Keratinocyte (primary cell): ENCODE measurements around the gene WNT9A.

Source experiments
- CTCF ChIP-seq, 3 experiments: IDR thresholded peaks in 1 of 3; conservative IDR thresholded peaks in 1 of 3; optimal IDR thresholded peaks in 1 of 3; 2 replicates in 2 of 3; 3 replicates in 1 of 3; pipeline versions ENCODE3 to v1.5.1; 2011; ENCODE audit warnings: low read length in 3 of 3, mild to moderate bottlenecking in 3 of 3, moderate library complexity in 2 of 3, control low read depth in 1 of 3, inconsistent platforms in 1 of 3; ENCODE audit not compliant: insufficient read depth in 2 of 3; ENCODE audit errors: extremely low read depth in 1 of 3
- EZH2 ChIP-seq: IDR thresholded peaks from one replicate; pipeline ENCODE4 v1.6.1; 2012; ENCODE audit warnings: inconsistent platforms, mild to moderate bottlenecking, low read length, moderate library complexity

DNA sequence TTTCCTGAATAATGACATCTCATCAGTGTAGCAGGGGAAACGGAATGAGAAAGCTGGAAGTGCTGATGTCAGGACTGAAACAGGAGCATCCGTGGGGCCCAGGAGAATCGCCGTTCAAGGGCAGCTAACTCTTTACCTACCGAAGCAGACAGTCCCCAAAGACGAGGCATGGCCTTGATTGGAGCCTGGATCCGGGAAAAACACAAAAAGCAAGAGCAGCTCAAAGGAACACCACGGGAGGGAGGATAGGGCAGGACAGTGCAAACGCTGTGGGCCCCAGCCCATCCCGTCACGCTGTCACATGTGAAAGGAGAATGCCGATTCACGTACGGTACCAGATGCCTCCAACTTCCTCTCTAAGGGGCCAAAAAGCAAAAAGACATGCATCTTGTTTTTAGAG lies 34.9 kb downstream of the WNT9A start:
- TF ChIP-seq CTCF (optimal IDR thresholded peaks at IDR 0.05 in 1 of 3, IDR thresholded peaks at IDR 0.05 in 1 of 3, conservative IDR thresholded peaks at IDR 0.05 in 1 of 3; ENCODE audit: extremely low read depth in 1 of 3, insufficient read depth in 2 of 3, low read length in 3 of 3): no peak
- no peak for TF ChIP-seq EZH2
